DMS 273 (cell line): ENCODE measurements around the gene BTBD9.

Source experiments
- DNase-seq: peaks from one replicate; lab custom pipeline; 2025; ENCODE audit not compliant: unreplicated experiment; lab: John Stamatoyannopoulos, UW

The BTBD9 gene

GRCh38 chr6:38214159-38214558, 425.6 kb downstream of the BTBD9 start:
- no peak for DNase-seq

GRCh38 chr6:38213251-38213658, 426.5 kb downstream of the BTBD9 start:
- no peak for DNase-seq

GRCh38 chr6:38212579-38212978, 427.1 kb downstream of the BTBD9 start:
- DNase-seq = no peak

GRCh38 chr6:38212116-38212515, 427.6 kb downstream of the BTBD9 start:
- no peak for DNase-seq

- no peak for DNase-seq
These were observed 430.1 kb downstream of the BTBD9 start for GRCh38 chr6:38209371-38210260.

GRCh38 chr6:38208028-38208427, 431.7 kb downstream of the BTBD9 start:
- DNase-seq = no peak

- DNase-seq = no peak
These were observed 432.4 kb downstream of the BTBD9 start for GRCh38 chr6:38207375-38207774.

- DNase-seq = no peak
These were observed 441.5 kb downstream of the BTBD9 start for GRCh38 chr6:38198219-38198618.

- no peak for DNase-seq
These were observed 444.6 kb downstream of the BTBD9 start for GRCh38 chr6:38195113-38195635.

GRCh38 chr6:38194589-38194988, 445.1 kb downstream of the BTBD9 start:
- DNase-seq = no peak

- no peak for DNase-seq
These were observed 445.5 kb downstream of the BTBD9 start for GRCh38 chr6:38194282-38194572.

GRCh38 chr6:38193481-38194281, 446.0 kb downstream of the BTBD9 start:
- DNase-seq = no peak

GRCh38 chr6:38193051-38193450, 446.7 kb downstream of the BTBD9 start:
- DNase-seq = no peak

- DNase-seq = no peak
These were observed 447.2 kb downstream of the BTBD9 start for GRCh38 chr6:38192487-38192886.

- no peak for DNase-seq
These were observed 447.7 kb downstream of the BTBD9 start for GRCh38 chr6:38192011-38192410.

GRCh38 chr6:38191418-38191817, 448.3 kb downstream of the BTBD9 start:
- no peak for DNase-seq

GRCh38 chr6:38188677-38189335, 450.9 kb downstream of the BTBD9 start:
- DNase-seq = no peak

GRCh38 chr6:38187811-38188590, 451.7 kb downstream of the BTBD9 start:
- peak; percentile 35 for DNase-seq

- DNase-seq = no peak
These were observed 452.4 kb downstream of the BTBD9 start for GRCh38 chr6:38187325-38187724.

GRCh38 chr6:38185752-38186151, 454.0 kb downstream of the BTBD9 start:
- DNase-seq = no peak

GRCh38 chr6:38185244-38185643, 454.5 kb downstream of the BTBD9 start:
- DNase-seq = no peak
